HEK293 (cell line): ENCODE results near the gene BICRA.

Experiments used
- KLF1 ChIP-seq: fragments of 450-650 bp; formaldehyde crosslinking; IDR thresholded peaks from 2 replicates; pipeline ENCODE4 v1.5.1; 2016; ENCODE audit warnings: missing biosample characterization, missing genetic modification characterization
- PRDM10 ChIP-seq: fragments of 450-650 bp; formaldehyde crosslinking; IDR thresholded peaks from 2 replicates; pipeline ENCODE4 v1.5.1; 2016; ENCODE audit warnings: missing biosample characterization, missing genetic modification characterization
- TCF7L2 ChIP-seq: IDR thresholded peaks from 2 replicates; pipeline ENCODE4 v1.6.1; 2011; ENCODE audit warnings: low read depth, mild to moderate bottlenecking, inconsistent platforms, low read length, moderate library complexity, borderline replicate concordance
- ZNF585B ChIP-seq: fragments of 450-650 bp; formaldehyde crosslinking; IDR thresholded peaks from 2 replicates; pipeline ENCODE4 v1.5.1; 2016; ENCODE audit warnings: missing biosample characterization, missing genetic modification characterization
- ZNF610 ChIP-seq: fragments of 450-650 bp; formaldehyde crosslinking; IDR thresholded peaks from 2 replicates; pipeline ENCODE4 v1.5.1; 2016; ENCODE audit warnings: missing biosample characterization, missing genetic modification characterization, borderline replicate concordance
- ZNF658 ChIP-seq: fragments of 450-650 bp; formaldehyde crosslinking; IDR thresholded peaks from 2 replicates; pipeline ENCODE4; 2016; ENCODE audit warnings: missing biosample characterization, missing genetic modification characterization
- ZNF747 ChIP-seq: fragments of 450-650 bp; formaldehyde crosslinking; IDR thresholded peaks from 2 replicates; pipeline ENCODE4 v1.5.1; 2016; ENCODE audit warnings: missing biosample characterization, missing genetic modification characterization
- TF ChIP-seq, protein P1 (sequence below): fragments of 450-650 bp; formaldehyde crosslinking; IDR thresholded peaks from 2 replicates; pipeline ENCODE4 v1.5.1; 2016; ENCODE audit warnings: missing biosample characterization, missing genetic modification characterization
- TF ChIP-seq, protein P2 (sequence below): fragments of 450-650 bp; formaldehyde crosslinking; optimal IDR thresholded peaks from 2 replicates; pipeline ENCODE3; 2016; ENCODE audit warnings: missing biosample characterization, mild to moderate bottlenecking, missing genetic modification characterization

DNA sequence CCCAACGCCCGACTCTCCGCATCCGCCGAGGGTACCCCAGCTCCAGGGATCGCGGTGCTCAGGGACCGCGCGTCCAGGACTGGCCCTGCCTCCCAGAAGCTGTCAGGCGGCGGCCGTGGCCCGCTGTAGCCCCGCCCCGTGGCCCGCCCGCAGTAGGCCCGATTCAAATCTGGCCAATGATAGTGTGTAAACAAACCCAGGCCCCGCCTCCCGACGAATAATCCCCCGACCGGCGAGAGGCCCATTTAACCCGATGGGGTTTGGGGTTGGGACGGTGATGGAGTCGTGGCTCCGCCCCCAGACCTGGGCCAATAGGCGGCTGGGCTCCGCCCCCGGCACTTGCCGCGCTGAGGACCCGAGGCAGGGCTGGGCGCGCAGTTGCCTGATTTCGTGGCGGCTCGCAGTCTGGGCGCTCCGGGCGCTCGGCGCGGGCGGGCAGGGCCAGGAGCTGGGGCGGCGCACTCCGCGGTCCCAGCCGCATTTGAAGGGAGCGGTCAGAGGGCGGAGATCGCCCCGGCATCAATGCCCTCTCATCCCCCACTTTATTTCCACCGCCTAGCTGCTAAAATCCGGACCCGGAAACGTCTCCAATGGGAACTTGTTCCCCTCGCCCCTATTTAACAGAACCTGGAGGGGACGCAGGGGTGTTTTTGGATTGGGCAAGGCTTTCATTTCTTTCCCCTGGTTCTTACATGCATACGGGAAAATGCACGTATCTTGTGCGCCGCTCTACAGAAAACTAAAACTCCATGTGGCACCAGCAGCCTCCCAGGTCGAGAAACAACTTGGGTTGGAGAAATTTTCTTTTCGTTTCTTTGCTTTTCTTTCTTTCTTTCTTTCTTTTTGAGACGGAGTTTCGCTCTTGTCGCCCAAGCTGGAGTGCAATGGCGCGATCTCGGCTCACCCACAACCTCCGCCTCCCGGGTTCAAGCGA, 8.4 kb upstream of the BICRA start:
- TF ChIP-seq ZNF747 (tag by site-specific recombination) (no peak), PRDM10 (tag by site-specific recombination) (peak; percentile 41), ZNF585B (no peak), ZNF610 (peak; percentile 35; the same call in 1 of the 2 replicates), KLF1 (tag by site-specific recombination) (peak; percentile 28), TCF7L2 (no peak), ZNF658 (no peak)
- TF ChIP-seq, protein P1, sequence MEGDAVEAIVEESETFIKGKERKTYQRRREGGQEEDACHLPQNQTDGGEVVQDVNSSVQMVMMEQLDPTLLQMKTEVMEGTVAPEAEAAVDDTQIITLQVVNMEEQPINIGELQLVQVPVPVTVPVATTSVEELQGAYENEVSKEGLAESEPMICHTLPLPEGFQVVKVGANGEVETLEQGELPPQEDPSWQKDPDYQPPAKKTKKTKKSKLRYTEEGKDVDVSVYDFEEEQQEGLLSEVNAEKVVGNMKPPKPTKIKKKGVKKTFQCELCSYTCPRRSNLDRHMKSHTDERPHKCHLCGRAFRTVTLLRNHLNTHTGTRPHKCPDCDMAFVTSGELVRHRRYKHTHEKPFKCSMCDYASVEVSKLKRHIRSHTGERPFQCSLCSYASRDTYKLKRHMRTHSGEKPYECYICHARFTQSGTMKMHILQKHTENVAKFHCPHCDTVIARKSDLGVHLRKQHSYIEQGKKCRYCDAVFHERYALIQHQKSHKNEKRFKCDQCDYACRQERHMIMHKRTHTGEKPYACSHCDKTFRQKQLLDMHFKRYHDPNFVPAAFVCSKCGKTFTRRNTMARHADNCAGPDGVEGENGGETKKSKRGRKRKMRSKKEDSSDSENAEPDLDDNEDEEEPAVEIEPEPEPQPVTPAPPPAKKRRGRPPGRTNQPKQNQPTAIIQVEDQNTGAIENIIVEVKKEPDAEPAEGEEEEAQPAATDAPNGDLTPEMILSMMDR (tag by site-specific recombination): peak; percentile 37; the same call in 1 of the 2 replicates
- TF ChIP-seq, protein P2, sequence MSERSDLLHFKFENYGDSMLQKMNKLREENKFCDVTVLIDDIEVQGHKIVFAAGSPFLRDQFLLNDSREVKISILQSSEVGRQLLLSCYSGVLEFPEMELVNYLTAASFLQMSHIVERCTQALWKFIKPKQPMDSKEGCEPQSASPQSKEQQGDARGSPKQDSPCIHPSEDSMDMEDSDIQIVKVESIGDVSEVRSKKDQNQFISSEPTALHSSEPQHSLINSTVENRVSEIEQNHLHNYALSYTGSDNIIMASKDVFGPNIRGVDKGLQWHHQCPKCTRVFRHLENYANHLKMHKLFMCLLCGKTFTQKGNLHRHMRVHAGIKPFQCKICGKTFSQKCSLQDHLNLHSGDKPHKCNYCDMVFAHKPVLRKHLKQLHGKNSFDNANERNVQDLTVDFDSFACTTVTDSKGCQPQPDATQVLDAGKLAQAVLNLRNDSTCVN (tag by site-specific recombination): peak; percentile 76
